Activated CD8-positive, alpha-beta T cell treated with anti-CD3 and anti-CD28 coated beads, Interleukin-2, amount 10 ng/mL, durations not matched to agents 7 days and 5 days (primary cell): ENCODE data around the gene MAZ. TPM values are rescaled to one million over a fixed set of nuclear protein-coding genes. Genes with fewer than 3 reads are reported as not detected.

ENCODE experiments used
- ATAC-seq: fragments of 150-1000 bp; cut with Tn5 transposase; one replicate; pipeline ENCODE4 v1.10.0; 2021; ENCODE audit warnings: moderate library complexity
- CTCF ChIA-PET: fragments of 350-600 bp; sonication (Branson Sonifier 250); formaldehyde crosslinking; loops from one replicate; lab custom pipeline; 2021; ENCODE audit warnings: antibody characterized with exemption; lab: Charles Lee
- POLR2A ChIA-PET: fragments of 350-600 bp; sonication (Branson Sonifier 250); formaldehyde crosslinking; loops from one replicate; lab custom pipeline; 2021; ENCODE audit warnings: antibody characterized with exemption; lab: Charles Lee
- DNase-seq: peaks from one replicate; pipeline ENCODE4 v3.0.0-alpha.2; 2020
- H3K27ac Mint-ChIP-seq: one replicate; pipeline ENCODE4 v1.8.0; 2021; ENCODE audit warnings: mild to moderate bottlenecking, mixed read lengths
- H3K27me3 Mint-ChIP-seq: one replicate; pipeline ENCODE4 v1.8.0; 2021; ENCODE audit warnings: low read depth, mixed read lengths
- H3K36me3 Mint-ChIP-seq: one replicate; pipeline ENCODE4 v1.8.0; 2021; ENCODE audit warnings: low read depth, mixed read lengths
- H3K4me1 Mint-ChIP-seq: one replicate; pipeline ENCODE4 v1.8.0; 2021; ENCODE audit warnings: low read depth, mixed read lengths
- H3K4me3 Mint-ChIP-seq: one replicate; pipeline ENCODE4 v1.8.0; 2021; ENCODE audit warnings: mild to moderate bottlenecking, mixed read lengths
- H3K9me3 Mint-ChIP-seq: one replicate; pipeline ENCODE4 v1.8.0; 2022; ENCODE audit warnings: mixed read lengths; ENCODE audit not compliant: insufficient read depth
- total RNA-seq, 2 experiments: library from RNA; stranded (reverse); gene quantifications; one replicate each; pipeline ENCODE4 v1.2.3, GENCODE V29; 2021

The MAZ gene
- total RNA-seq, 2 experiments from 2014 or later = 455 to 494 TPM

DNA sequence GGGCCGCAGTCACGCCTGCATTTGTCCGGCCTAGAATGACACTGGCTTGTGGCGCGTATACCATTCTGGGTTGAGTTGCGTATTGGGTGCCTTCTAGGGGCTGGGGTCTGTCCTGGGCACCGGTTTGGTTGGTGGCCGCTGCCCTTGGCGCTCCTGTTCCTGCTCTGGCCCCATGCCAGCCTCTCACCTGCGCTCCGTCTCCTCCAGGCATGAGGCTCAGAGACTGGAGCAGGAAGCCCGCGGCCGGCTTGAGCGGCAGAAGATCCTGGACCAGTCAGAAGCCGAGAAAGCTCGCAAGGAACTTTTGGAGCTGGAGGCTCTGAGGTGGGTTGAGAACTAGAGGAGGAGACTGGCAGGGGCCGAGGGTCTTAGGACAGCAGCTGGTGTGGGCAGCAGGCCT is 39.3 kb downstream of the MAZ start:
- DNase-seq = no peak
- peaks cover 6% of the 10 kb centered on the region for H3K4me1 Mint-ChIP-seq
- no peaks in the 10 kb centered on the region for H3K27me3 Mint-ChIP-seq
- CTCF ChIA-PET = interaction anchor here (1.6 to 4.1 kb wide), 2 partner anchors 26 to 38 kb away, joined by 3 to 106 read pairs; partner anchors contain the start of genes MVP and PAGR1
- ATAC-seq = no peak
- no peak overlapping the region for H3K4me3 Mint-ChIP-seq
- POLR2A ChIA-PET = no interaction called here
- no peaks in the 10 kb centered on the region for H3K9me3 Mint-ChIP-seq
- H3K36me3 Mint-ChIP-seq = peaks cover 42% of the 10 kb centered on the region
- H3K27ac Mint-ChIP-seq = no peak overlapping the region

GRCh38 chr16:29848420-29849297 is 42.3 kb downstream of the MAZ start:
- H3K9me3 Mint-ChIP-seq = no peaks in the 10 kb centered on the region
- H3K4me1 Mint-ChIP-seq = peaks cover 6% of the 10 kb centered on the region
- CTCF ChIA-PET = interaction anchor here (0.6 to 5.2 kb wide), 54 partner anchors 9 to 207 kb away, joined by 3 to 106 read pairs (median 4); partner anchors contain the start of genes CDIPT, KIF22, MVP and PAGR1
- H3K36me3 Mint-ChIP-seq = peaks cover 32% of the 10 kb centered on the region
- no peaks in the 10 kb centered on the region for H3K27me3 Mint-ChIP-seq
- POLR2A ChIA-PET = interaction anchor here (0.7 to 1.9 kb wide), 8 partner anchors 8 to 179 kb away, joined by 3 to 12 read pairs (median 3); partner anchors contain the start of genes MAZ and MVP
- H3K27ac Mint-ChIP-seq = no peak overlapping the region
- ATAC-seq (peak; percentile 95), DNase-seq (peak; percentile 87)
- no peak overlapping the region for H3K4me3 Mint-ChIP-seq

GRCh38 chr16:29849505-29849904 is 43.2 kb downstream of the MAZ start:
- ATAC-seq = no peak
- ChIA-PET POLR2A (interaction anchor here (1.9 kb wide), 1 partner anchor 29 kb away, joined by 12 read pairs; the partner anchor contains the start of gene MVP), CTCF (interaction anchor here (1.4 to 5.2 kb wide), 15 partner anchors 10 to 192 kb away, joined by 4 to 106 read pairs (median 13); partner anchors contain the start of genes KIF22, MVP and PAGR1)
- no peak overlapping the region for H3K27ac Mint-ChIP-seq
- H3K4me1 Mint-ChIP-seq = peaks cover 6% of the 10 kb centered on the region
- H3K36me3 Mint-ChIP-seq = peaks cover 29% of the 10 kb centered on the region
- H3K4me3 Mint-ChIP-seq = no peak overlapping the region
- no peaks in the 10 kb centered on the region for H3K9me3 Mint-ChIP-seq
- H3K27me3 Mint-ChIP-seq = no peaks in the 10 kb centered on the region
- no peak for DNase-seq

- Mint-ChIP-seq H3K27ac (no peak overlapping the region), H3K4me1 (peaks cover 6% of the 10 kb centered on the region), H3K9me3 (no peaks in the 10 kb centered on the region), H3K36me3 (peaks cover 19% of the 10 kb centered on the region), H3K4me3 (no peak overlapping the region), H3K27me3 (no peaks in the 10 kb centered on the region)
- DNase-seq (no peak), ATAC-seq (no peak)
- POLR2A ChIA-PET = no interaction called here
- CTCF ChIA-PET = interaction anchor here (1.2 to 5.2 kb wide), 2 partner anchors 151 to 159 kb away, joined by 3 to 93 read pairs; no protein-coding TSS in a partner anchor
Observed at GRCh38 chr16:29850998-29851397, 44.7 kb downstream of the MAZ start.

DNA sequence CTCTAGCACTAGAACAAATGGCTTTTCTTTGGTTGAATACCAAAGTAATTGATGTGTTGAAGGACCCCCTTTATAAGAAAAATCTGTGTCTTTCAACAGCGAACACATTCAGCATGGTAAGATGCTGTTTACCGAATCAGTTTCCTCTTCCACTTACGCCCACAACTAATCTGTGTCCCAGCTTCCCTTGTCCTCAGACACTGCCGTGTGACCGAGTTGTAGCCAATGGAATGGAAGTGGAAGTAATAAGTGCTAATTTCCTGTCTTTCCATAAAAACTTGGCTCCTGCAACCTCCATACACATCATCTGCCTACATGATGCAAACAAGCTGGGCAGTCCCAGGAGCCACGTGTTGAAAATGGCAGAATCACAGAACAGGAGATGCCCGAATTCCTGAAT is 46.3 kb downstream of the MAZ start:
- no peaks in the 10 kb centered on the region for H3K9me3 Mint-ChIP-seq
- no peak overlapping the region for H3K27ac Mint-ChIP-seq
- H3K4me3 Mint-ChIP-seq = no peak overlapping the region
- no peak for ATAC-seq
- H3K36me3 Mint-ChIP-seq = peaks cover 16% of the 10 kb centered on the region
- H3K4me1 Mint-ChIP-seq = peaks cover 6% of the 10 kb centered on the region
- CTCF ChIA-PET = interaction anchor here (0.7 to 1.3 kb wide), 2 partner anchors 37 to 109 kb away, joined by 3 read pairs; partner anchors contain the start of genes PAGR1 and TMEM219
- H3K27me3 Mint-ChIP-seq = no peaks in the 10 kb centered on the region
- no peak for DNase-seq
- POLR2A ChIA-PET = no interaction called here

DNA sequence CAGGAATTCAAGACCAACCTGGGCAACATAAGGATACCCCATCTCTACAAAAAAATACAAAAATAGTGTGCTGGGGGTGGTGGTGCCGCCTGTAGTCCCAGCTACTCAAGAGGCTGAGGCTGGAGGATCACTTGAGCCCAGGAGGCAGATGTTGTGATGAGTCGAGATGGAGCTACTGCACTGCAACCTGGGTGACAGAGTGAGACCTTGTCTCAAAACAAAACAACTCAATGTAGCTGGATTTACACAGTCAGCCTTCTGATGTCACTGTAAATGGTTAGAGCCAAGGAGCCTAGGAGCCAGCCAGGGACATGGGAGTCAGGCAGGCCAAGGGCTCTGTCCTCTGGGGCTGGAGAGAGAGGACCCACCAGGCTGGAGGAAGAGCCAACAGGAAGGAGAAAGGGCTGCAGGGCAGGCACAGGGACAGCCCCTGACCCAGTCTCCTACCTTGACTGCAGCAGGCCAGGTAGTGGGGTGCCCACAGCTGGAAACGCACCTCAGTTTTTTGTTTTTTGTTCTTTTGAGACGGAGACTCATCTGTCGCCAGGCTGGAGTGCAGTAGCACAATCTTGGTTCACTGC is 48.3 kb downstream of the MAZ start:
- ATAC-seq (no peak), DNase-seq (no peak)
- POLR2A ChIA-PET = interaction anchor here (0.5 kb wide), 1 partner anchor 10 kb away, joined by 3 read pairs; no protein-coding TSS in a partner anchor
- Mint-ChIP-seq H3K9me3 (no peaks in the 10 kb centered on the region), H3K36me3 (peaks cover 20% of the 10 kb centered on the region), H3K27me3 (no peaks in the 10 kb centered on the region), H3K4me3 (no peak overlapping the region), H3K27ac (no peak overlapping the region), H3K4me1 (no peaks in the 10 kb centered on the region)
- CTCF ChIA-PET = interaction anchor here (0.9 to 1.9 kb wide), 4 partner anchors 9 to 177 kb away, joined by 3 to 7 read pairs (median 4); partner anchors contain the start of gene TLCD3B

- H3K36me3 Mint-ChIP-seq = peaks cover 28% of the 10 kb centered on the region
- no peak overlapping the region for H3K27ac Mint-ChIP-seq
- ATAC-seq = no peak
Observed at GRCh38 chr16:29857133-29857760, 50.9 kb downstream of the MAZ start.

DNA sequence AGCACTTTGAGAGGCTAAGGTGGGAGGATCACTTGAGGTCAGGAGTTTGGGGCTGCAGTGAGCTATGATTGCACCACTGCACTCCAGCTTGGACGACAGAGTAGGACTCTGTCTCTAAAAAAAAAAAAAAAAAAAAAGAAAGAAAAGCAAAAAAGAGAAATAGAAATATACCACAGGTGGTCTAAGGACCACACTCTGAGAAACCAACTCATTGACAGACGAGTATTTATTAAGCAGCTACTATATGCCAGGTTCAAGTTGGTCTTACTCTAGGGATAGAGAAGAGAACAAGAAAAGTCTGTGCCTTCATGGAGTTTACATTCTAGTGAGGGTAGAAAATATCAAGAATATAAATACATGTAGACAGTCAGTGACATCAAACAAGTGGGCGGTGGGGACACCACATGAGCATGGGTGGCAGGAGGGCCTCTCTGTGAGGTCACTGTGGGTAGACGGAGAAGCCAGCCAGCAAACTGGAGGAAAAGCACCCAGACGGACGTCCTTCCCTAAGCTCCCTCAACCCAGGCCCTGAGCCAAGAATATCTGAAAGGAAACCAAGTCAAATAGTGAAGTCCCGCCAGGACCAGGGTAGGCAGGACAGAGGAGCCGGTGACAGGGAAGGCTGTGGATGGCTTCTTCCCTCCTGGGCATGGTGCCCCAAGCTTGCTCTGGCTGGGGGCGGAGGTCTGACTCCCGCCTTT is 52.0 kb downstream of the MAZ start:
- Mint-ChIP-seq H3K27ac (no peak overlapping the region), H3K27me3 (no peaks in the 10 kb centered on the region), H3K4me1 (peaks cover 20% of the 10 kb centered on the region), H3K4me3 (no peak overlapping the region), H3K36me3 (peaks cover 28% of the 10 kb centered on the region), H3K9me3 (no peaks in the 10 kb centered on the region)
- CTCF ChIA-PET = interaction anchor here (1.6 to 3.1 kb wide), 2 partner anchors 10 to 42 kb away, joined by 6 to 17 read pairs; partner anchors contain the start of gene PAGR1
- no peak for DNase-seq
- no peak for ATAC-seq
- POLR2A ChIA-PET = interaction anchor here (0.6 kb wide), 2 partner anchors 10 to 806 kb away, joined by 3 read pairs; no protein-coding TSS in a partner anchor

More at GRCh38 chr16:29857133-29857760, 50.9 kb downstream of the MAZ start:
- Mint-ChIP-seq H3K9me3 (no peaks in the 10 kb centered on the region), H3K4me1 (peaks cover 15% of the 10 kb centered on the region), H3K27me3 (no peaks in the 10 kb centered on the region), H3K4me3 (no peak overlapping the region)
- ChIA-PET POLR2A (interaction anchor here (0.7 kb wide), 1 partner anchor 9 kb away, joined by 3 read pairs; no protein-coding TSS in a partner anchor), CTCF (interaction anchor here (3.1 kb wide), 1 partner anchor 9 kb away, joined by 17 read pairs; no protein-coding TSS in a partner anchor)
- no peak for DNase-seq

DNA sequence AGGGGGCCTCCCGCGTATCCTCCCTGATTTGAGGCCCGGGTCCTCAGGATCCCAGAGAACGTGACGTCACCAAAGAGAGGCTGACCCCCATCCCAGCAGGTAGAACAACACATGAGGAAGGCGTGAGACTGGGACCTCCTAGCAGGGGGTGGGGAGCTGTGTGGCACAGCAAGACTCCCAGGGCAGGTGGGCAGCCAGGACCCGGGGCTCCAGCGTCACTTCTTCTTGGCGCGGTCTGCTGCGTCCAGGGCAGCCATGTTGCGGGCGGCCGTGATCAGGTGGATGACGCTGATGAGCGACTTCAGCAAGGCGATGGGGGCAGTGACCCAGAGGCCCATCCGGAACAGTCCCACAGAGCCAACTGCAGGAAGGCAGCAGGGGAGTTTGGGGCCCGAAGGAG is 52.6 kb downstream of the MAZ start:
- peaks cover 28% of the 10 kb centered on the region for H3K36me3 Mint-ChIP-seq
- ChIA-PET CTCF (interaction anchor here (1.6 to 3.1 kb wide), 2 partner anchors 11 to 43 kb away, joined by 6 to 17 read pairs; partner anchors contain the start of gene PAGR1), POLR2A (no interaction called here)
- no peak overlapping the region for H3K27ac Mint-ChIP-seq
- no peak overlapping the region for H3K4me3 Mint-ChIP-seq
- H3K4me1 Mint-ChIP-seq = peaks cover 25% of the 10 kb centered on the region
- DNase-seq = no peak
- H3K27me3 Mint-ChIP-seq = no peaks in the 10 kb centered on the region
- no peaks in the 10 kb centered on the region for H3K9me3 Mint-ChIP-seq
- ATAC-seq = no peak

DNA sequence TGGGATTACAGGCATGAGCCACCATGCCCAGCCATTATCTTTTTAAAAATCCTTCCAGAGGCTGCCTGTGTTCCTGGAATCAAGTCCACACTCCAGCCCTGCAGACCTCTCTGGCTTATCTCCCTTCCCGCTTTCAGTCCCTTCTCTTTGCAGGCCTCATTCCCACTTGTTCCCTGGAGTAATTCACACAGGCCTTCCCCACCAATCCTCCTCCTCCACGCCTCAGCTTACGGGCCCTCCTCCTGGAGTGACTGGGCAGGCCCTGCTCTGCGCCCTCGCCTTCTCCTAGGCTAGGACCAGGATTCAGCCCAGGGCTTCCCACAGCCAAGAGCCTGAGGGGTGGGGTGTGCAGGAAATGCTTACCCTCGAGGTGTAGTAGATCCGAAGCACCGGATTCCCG is 53.9 kb downstream of the MAZ start:
- no peak overlapping the region for H3K4me3 Mint-ChIP-seq
- CTCF ChIA-PET = interaction anchor here (1.2 kb wide), 1 partner anchor 12 kb away, joined by 9 read pairs; no protein-coding TSS in a partner anchor
- no peaks in the 10 kb centered on the region for H3K27me3 Mint-ChIP-seq
- H3K9me3 Mint-ChIP-seq = no peaks in the 10 kb centered on the region
- H3K4me1 Mint-ChIP-seq = peaks cover 25% of the 10 kb centered on the region
- no peak for ATAC-seq
- peaks cover 28% of the 10 kb centered on the region for H3K36me3 Mint-ChIP-seq
- no peak overlapping the region for H3K27ac Mint-ChIP-seq
- no peak for DNase-seq
- POLR2A ChIA-PET = interaction anchor here (1.1 kb wide), 1 partner anchor 101 kb away, joined by 3 read pairs; the partner anchor contains the start of gene TMEM219
